RWPE2 (cell line): ENCODE data around the gene ARHGAP26.
A peak's percentile ranks its signal among the peaks of the same experiment; 100 is the strongest.

ENCODE experiments used
- ATAC-seq: fragments of 200-7000 bp; cut with Tn5 transposase; 3 replicates; pipeline ENCODE4 v1.9.1; 2021; ENCODE audit warnings: low read depth
- DNase-seq: peaks from one replicate; pipeline ENCODE4 v3.0.0-alpha.2; 2020; ENCODE audit warnings: low spot score
- H3K27ac ChIP-seq: fragments of 450-650 bp; 2 replicates; pipeline ENCODE4 v1.5.1; 2017; ENCODE audit warnings: mild to moderate bottlenecking; ENCODE audit not compliant: poor library complexity, severe bottlenecking
- H3K27me3 ChIP-seq: fragments of 250-450 bp; sonication (Bioruptor Pico); 2 replicates; pipeline ENCODE4 v1.5.1; 2021; ENCODE audit warnings: mild to moderate bottlenecking, moderate library complexity; ENCODE audit not compliant: insufficient read depth, poor library complexity, severe bottlenecking
- H3K36me3 ChIP-seq: fragments of 250-450 bp; sonication (Bioruptor Pico); 2 replicates; pipeline ENCODE4 v1.5.1; 2020; ENCODE audit warnings: low read depth, mild to moderate bottlenecking, moderate library complexity
- H3K4me1 ChIP-seq: fragments of 250-450 bp; sonication (Bioruptor Pico); 2 replicates; pipeline ENCODE4 v1.5.1; 2021; ENCODE audit warnings: mild to moderate bottlenecking, moderate library complexity; ENCODE audit not compliant: insufficient read depth, poor library complexity, severe bottlenecking
- H3K4me3 ChIP-seq: fragments of 250-450 bp; sonication (Bioruptor Pico); 2 replicates; pipeline ENCODE4 v1.5.1; 2021; ENCODE audit warnings: mild to moderate bottlenecking, moderate library complexity; ENCODE audit not compliant: severe bottlenecking
- H3K9me3 ChIP-seq: fragments of 250-450 bp; sonication (Bioruptor Pico); 2 replicates; pipeline ENCODE4 v1.5.1; 2021; ENCODE audit warnings: mild to moderate bottlenecking, moderate library complexity; ENCODE audit not compliant: severe bottlenecking
- TF ChIP-seq, protein P1 (sequence below): fragments of 450-650 bp; IDR thresholded peaks from one replicate; pipeline ENCODE4 v1.5.1; 2017; ENCODE audit warnings: mild to moderate bottlenecking, moderate library complexity; ENCODE audit not compliant: poor library complexity, severe bottlenecking

Gene ARHGAP26

GRCh38 chr5:142828797-142829535 is 58.8 kb downstream of the ARHGAP26 start:
- H3K4me1 ChIP-seq = peaks cover 46% of the 10 kb centered on the region

GRCh38 chr5:142829801-142830220 is 59.6 kb downstream of the ARHGAP26 start:
- TF ChIP-seq, protein P1, sequence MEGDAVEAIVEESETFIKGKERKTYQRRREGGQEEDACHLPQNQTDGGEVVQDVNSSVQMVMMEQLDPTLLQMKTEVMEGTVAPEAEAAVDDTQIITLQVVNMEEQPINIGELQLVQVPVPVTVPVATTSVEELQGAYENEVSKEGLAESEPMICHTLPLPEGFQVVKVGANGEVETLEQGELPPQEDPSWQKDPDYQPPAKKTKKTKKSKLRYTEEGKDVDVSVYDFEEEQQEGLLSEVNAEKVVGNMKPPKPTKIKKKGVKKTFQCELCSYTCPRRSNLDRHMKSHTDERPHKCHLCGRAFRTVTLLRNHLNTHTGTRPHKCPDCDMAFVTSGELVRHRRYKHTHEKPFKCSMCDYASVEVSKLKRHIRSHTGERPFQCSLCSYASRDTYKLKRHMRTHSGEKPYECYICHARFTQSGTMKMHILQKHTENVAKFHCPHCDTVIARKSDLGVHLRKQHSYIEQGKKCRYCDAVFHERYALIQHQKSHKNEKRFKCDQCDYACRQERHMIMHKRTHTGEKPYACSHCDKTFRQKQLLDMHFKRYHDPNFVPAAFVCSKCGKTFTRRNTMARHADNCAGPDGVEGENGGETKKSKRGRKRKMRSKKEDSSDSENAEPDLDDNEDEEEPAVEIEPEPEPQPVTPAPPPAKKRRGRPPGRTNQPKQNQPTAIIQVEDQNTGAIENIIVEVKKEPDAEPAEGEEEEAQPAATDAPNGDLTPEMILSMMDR = no peak
- ATAC-seq = no peak
- H3K4me3 ChIP-seq = no peak overlapping the region

More at GRCh38 chr5:142828797-142829535, 58.8 kb downstream of the ARHGAP26 start:
- no peak overlapping the region for H3K27ac ChIP-seq
- no peak overlapping the region for H3K4me3 ChIP-seq
- H3K36me3 ChIP-seq = no peaks in the 10 kb centered on the region
- DNase-seq (no peak), ATAC-seq (no peak)
- H3K9me3 ChIP-seq = no peaks in the 10 kb centered on the region
- no peaks in the 10 kb centered on the region for H3K27me3 ChIP-seq
- TF ChIP-seq, protein P1 = no peak

GRCh38 chr5:142830241-142831008 is 60.2 kb downstream of the ARHGAP26 start:
- Histone ChIP-seq H3K27me3 (no peaks in the 10 kb centered on the region), H3K9me3 (no peaks in the 10 kb centered on the region), H3K4me1 (peaks cover 46% of the 10 kb centered on the region), H3K27ac (no peak overlapping the region), H3K36me3 (no peaks in the 10 kb centered on the region), H3K4me3 (no peak overlapping the region)
- ATAC-seq (peak; percentile 13; the same call in 1 of the 3 replicates), DNase-seq (no peak)
- TF ChIP-seq, protein P1 = no peak

More at GRCh38 chr5:142829801-142830220, 59.6 kb downstream of the ARHGAP26 start:
- Histone ChIP-seq H3K4me1 (peaks cover 46% of the 10 kb centered on the region), H3K27me3 (no peaks in the 10 kb centered on the region), H3K9me3 (no peaks in the 10 kb centered on the region), H3K27ac (no peak overlapping the region), H3K36me3 (no peaks in the 10 kb centered on the region)
- DNase-seq = no peak

GRCh38 chr5:142831009-142831383 is 60.8 kb downstream of the ARHGAP26 start:
- no peak overlapping the region for H3K27ac ChIP-seq
- peaks cover 43% of the 10 kb centered on the region for H3K4me1 ChIP-seq
- DNase-seq (no peak), ATAC-seq (no peak)
- no peaks in the 10 kb centered on the region for H3K36me3 ChIP-seq
- H3K27me3 ChIP-seq = no peaks in the 10 kb centered on the region
- TF ChIP-seq, protein P1 = no peak
- H3K9me3 ChIP-seq = no peaks in the 10 kb centered on the region
- no peak overlapping the region for H3K4me3 ChIP-seq

GRCh38 chr5:142832263-142832662 is 62.1 kb downstream of the ARHGAP26 start:
- H3K4me3 ChIP-seq = no peak overlapping the region
- no peaks in the 10 kb centered on the region for H3K9me3 ChIP-seq
- H3K4me1 ChIP-seq = peaks cover 31% of the 10 kb centered on the region
- no peaks in the 10 kb centered on the region for H3K36me3 ChIP-seq
- no peaks in the 10 kb centered on the region for H3K27me3 ChIP-seq
- no peak for DNase-seq
- H3K27ac ChIP-seq = no peak overlapping the region
- TF ChIP-seq, protein P1 = no peak
- no peak for ATAC-seq
